ENCODE data around the gene WDR33. TPM values are rescaled to one million over a fixed set of nuclear protein-coding genes. Genes with fewer than 3 reads are reported as not detected.

The WDR33 gene
- total and polyA plus RNA-seq, 2 of the 13 experiments (the other 11 are each of a cell fraction or from before 2014, with no cell fraction given) = 54.9 to 78.2 TPM

DNA sequence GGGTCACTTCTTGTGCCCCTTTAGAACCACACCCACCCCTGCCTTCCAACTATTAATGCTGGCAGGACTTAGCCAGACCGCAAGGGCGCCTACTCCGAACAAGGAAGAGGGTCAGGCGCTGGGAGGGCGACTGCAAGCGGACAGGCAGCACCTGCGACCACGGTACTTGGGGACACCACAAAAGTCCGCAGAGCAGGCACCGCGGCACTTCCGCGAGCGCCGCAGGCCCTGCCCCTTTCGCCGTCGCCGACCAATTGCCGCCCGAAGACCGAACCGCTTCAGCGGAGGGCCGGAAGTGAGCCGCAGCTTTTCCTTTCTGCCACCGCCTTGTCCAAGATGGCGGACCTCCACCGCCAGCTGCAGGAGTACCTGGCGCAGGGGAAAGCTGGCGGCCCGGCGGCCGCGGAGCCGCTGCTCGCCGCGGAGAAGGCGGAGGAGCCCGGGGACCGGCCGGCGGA is 109.7 kb downstream of the WDR33 start, which contains the start of gene SFT2D3 (continued):
- TF ChIP-seq, protein P1, sequence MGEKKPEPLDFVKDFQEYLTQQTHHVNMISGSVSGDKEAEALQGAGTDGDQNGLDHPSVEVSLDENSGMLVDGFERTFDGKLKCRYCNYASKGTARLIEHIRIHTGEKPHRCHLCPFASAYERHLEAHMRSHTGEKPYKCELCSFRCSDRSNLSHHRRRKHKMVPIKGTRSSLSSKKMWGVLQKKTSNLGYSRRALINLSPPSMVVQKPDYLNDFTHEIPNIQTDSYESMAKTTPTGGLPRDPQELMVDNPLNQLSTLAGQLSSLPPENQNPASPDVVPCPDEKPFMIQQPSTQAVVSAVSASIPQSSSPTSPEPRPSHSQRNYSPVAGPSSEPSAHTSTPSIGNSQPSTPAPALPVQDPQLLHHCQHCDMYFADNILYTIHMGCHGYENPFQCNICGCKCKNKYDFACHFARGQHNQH (CRISPR knock-in tag; IDR thresholded peaks at IDR 0.05) = peak; percentile 79
- peak; percentile 37; the same call in 1 of the 2 replicates for TF ChIP-seq SRY (CRISPR knock-in tag; IDR thresholded peaks at IDR 0.05)
- peak; percentile 88; the same call in 1 of the 2 replicates for TF ChIP-seq XBP1 (CRISPR knock-in tag; IDR thresholded peaks at IDR 0.05)
- TF ChIP-seq CHD2 (IDR thresholded peaks at IDR 0.05; ENCODE audit: low read depth, low read length) = peak; percentile 68
- TF ChIP-seq, protein P2, sequence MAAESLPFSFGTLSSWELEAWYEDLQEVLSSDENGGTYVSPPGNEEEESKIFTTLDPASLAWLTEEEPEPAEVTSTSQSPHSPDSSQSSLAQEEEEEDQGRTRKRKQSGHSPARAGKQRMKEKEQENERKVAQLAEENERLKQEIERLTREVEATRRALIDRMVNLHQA (CRISPR knock-in tag; IDR thresholded peaks at IDR 0.05) = no peak
- TF ChIP-seq, protein P3, sequence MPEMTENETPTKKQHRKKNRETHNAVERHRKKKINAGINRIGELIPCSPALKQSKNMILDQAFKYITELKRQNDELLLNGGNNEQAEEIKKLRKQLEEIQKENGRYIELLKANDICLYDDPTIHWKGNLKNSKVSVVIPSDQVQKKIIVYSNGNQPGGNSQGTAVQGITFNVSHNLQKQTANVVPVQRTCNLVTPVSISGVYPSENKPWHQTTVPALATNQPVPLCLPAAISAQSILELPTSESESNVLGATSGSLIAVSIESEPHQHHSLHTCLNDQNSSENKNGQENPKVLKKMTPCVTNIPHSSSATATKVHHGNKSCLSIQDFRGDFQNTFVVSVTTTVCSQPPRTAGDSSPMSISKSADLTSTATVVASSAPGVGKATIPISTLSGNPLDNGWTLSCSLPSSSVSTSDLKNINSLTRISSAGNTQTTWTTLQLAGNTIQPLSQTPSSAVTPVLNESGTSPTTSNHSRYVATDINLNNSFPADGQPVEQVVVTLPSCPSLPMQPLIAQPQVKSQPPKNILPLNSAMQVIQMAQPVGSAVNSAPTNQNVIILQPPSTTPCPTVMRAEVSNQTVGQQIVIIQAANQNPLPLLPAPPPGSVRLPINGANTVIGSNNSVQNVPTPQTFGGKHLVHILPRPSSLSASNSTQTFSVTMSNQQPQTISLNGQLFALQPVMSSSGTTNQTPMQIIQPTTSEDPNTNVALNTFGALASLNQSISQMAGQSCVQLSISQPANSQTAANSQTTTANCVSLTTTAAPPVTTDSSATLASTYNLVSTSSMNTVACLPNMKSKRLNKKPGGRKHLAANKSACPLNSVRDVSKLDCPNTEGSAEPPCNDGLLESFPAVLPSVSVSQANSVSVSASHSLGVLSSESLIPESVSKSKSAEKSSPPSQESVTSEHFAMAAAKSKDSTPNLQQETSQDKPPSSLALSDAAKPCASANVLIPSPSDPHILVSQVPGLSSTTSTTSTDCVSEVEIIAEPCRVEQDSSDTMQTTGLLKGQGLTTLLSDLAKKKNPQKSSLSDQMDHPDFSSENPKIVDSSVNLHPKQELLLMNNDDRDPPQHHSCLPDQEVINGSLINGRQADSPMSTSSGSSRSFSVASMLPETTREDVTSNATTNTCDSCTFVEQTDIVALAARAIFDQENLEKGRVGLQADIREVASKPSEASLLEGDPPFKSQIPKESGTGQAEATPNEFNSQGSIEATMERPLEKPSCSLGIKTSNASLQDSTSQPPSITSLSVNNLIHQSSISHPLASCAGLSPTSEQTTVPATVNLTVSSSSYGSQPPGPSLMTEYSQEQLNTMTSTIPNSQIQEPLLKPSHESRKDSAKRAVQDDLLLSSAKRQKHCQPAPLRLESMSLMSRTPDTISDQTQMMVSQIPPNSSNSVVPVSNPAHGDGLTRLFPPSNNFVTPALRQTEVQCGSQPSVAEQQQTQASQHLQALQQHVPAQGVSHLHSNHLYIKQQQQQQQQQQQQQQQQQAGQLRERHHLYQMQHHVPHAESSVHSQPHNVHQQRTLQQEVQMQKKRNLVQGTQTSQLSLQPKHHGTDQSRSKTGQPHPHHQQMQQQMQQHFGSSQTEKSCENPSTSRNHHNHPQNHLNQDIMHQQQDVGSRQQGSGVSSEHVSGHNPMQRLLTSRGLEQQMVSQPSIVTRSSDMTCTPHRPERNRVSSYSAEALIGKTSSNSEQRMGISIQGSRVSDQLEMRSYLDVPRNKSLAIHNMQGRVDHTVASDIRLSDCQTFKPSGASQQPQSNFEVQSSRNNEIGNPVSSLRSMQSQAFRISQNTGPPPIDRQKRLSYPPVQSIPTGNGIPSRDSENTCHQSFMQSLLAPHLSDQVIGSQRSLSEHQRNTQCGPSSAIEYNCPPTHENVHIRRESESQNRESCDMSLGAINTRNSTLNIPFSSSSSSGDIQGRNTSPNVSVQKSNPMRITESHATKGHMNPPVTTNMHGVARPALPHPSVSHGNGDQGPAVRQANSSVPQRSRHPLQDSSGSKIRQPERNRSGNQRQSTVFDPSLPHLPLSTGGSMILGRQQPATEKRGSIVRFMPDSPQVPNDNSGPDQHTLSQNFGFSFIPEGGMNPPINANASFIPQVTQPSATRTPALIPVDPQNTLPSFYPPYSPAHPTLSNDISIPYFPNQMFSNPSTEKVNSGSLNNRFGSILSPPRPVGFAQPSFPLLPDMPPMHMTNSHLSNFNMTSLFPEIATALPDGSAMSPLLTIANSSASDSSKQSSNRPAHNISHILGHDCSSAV (CRISPR knock-in tag; IDR thresholded peaks at IDR 0.05; ENCODE audit: borderline replicate concordance) = no peak
- TF ChIP-seq, protein P4, sequence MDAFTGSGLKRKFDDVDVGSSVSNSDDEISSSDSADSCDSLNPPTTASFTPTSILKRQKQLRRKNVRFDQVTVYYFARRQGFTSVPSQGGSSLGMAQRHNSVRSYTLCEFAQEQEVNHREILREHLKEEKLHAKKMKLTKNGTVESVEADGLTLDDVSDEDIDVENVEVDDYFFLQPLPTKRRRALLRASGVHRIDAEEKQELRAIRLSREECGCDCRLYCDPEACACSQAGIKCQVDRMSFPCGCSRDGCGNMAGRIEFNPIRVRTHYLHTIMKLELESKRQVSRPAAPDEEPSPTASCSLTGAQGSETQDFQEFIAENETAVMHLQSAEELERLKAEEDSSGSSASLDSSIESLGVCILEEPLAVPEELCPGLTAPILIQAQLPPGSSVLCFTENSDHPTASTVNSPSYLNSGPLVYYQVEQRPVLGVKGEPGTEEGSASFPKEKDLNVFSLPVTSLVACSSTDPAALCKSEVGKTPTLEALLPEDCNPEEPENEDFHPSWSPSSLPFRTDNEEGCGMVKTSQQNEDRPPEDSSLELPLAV (CRISPR knock-in tag; conservative IDR thresholded peaks at IDR 0.05; ENCODE audit: low read depth) = peak; percentile 67; the same call in 1 of the 2 replicates
- TF ChIP-seq, protein P5, sequence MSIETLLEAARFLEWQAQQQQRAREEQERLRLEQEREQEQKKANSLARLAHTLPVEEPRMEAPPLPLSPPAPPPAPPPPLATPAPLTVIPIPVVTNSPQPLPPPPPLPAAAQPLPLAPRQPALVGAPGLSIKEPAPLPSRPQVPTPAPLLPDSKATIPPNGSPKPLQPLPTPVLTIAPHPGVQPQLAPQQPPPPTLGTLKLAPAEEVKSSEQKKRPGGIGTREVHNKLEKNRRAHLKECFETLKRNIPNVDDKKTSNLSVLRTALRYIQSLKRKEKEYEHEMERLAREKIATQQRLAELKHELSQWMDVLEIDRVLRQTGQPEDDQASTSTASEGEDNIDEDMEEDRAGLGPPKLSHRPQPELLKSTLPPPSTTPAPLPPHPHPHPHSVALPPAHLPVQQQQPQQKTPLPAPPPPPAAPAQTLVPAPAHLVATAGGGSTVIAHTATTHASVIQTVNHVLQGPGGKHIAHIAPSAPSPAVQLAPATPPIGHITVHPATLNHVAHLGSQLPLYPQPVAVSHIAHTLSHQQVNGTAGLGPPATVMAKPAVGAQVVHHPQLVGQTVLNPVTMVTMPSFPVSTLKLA (IDR thresholded peaks at IDR 0.05) = no peak; the same call in 1 of the 2 replicates
- TF ChIP-seq, protein P6, sequence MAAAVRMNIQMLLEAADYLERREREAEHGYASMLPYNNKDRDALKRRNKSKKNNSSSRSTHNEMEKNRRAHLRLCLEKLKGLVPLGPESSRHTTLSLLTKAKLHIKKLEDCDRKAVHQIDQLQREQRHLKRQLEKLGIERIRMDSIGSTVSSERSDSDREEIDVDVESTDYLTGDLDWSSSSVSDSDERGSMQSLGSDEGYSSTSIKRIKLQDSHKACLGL (CRISPR knock-in tag; IDR thresholded peaks at IDR 0.05) = peak; percentile 25; the same call in 1 of the 2 replicates
- TF ChIP-seq SMC3 (IDR thresholded peaks at IDR 0.05; ENCODE audit: low read length) = no peak
- TF ChIP-seq NFYC (CRISPR knock-in tag; IDR thresholded peaks at IDR 0.05) = peak; percentile 87
- TF ChIP-seq NFKB2 (CRISPR knock-in tag; IDR thresholded peaks at IDR 0.05; ENCODE audit: borderline replicate concordance) = peak; percentile 77
- peak; percentile 73 for TF ChIP-seq SALL1 (CRISPR knock-in tag; IDR thresholded peaks at IDR 0.05)
- TF ChIP-seq, protein P7, sequence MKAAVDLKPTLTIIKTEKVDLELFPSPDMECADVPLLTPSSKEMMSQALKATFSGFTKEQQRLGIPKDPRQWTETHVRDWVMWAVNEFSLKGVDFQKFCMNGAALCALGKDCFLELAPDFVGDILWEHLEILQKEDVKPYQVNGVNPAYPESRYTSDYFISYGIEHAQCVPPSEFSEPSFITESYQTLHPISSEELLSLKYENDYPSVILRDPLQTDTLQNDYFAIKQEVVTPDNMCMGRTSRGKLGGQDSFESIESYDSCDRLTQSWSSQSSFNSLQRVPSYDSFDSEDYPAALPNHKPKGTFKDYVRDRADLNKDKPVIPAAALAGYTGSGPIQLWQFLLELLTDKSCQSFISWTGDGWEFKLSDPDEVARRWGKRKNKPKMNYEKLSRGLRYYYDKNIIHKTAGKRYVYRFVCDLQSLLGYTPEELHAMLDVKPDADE (CRISPR knock-in tag; IDR thresholded peaks at IDR 0.05) = no peak; the same call in 1 of the 2 replicates
- peak; percentile 94; the same call in 1 of the 2 replicates for TF ChIP-seq KDM2A (CRISPR knock-in tag; IDR thresholded peaks at IDR 0.05; ENCODE audit: borderline replicate concordance, low read depth)
